Measurements from ENCODE around the gene EBPL.

EBPL gene

DNA sequence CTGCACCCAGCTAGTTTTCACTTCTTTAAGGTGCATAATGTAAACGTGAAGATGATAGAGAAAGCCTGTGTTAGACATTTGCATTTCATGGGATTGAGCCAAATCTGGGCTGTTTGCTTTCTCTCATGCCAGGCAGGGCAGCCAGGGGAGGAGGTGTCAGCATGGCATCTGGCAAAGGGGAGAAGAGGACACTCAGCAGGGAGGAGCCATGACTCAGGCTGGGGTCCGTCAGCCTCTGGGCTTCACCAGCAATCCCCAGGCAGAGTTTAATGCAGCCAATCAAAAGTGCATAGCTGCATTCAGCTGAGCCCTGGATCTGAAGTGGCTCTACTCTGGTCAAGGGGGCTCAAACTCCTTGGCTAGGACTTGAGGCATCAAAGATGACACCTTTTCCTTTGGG is 23.5 kb downstream of the EBPL start:
- H3K27me3 ChIP-seq (ENCODE audit: control insufficient read depth, insufficient read depth, low read length) = no peaks in the 10 kb centered on the region
- H3K9ac ChIP-seq (ENCODE audit: low read depth, low read length) = no peak overlapping the region
- H3K9me3 ChIP-seq (ENCODE audit: control insufficient read depth, insufficient read depth, low read length) = no peaks in the 10 kb centered on the region
- H3K4me1 ChIP-seq (ENCODE audit: control insufficient read depth, insufficient read depth, low read length) = no peaks in the 10 kb centered on the region
- peaks cover 15% of the 10 kb centered on the region for H3K36me3 ChIP-seq (ENCODE audit: control insufficient read depth, insufficient read depth, low read length)
- no peak overlapping the region for H3K4me3 ChIP-seq (ENCODE audit: low read depth, low read length)

DNA sequence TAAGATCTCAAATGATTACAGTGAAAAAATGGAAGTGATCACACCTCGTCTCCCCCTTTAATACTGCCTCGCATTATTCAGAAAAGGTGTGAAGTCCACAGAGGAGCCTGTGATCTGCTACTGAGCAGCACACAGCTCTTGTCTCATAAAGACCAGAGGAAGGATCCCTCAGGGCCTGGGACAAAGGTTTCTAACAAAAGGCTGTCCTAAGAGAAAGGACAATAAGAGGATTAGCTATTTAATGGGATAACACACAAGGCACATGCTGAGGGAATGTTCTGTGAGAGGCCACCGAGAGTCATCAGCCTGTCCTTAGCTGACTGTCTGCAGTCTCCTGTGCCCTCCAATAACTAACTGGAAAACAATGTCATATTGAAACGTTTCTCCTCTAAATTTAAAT is 26.7 kb downstream of the EBPL start:
- Histone ChIP-seq H3K4me1 (ENCODE audit: control insufficient read depth, insufficient read depth, low read length) (no peaks in the 10 kb centered on the region), H3K9me3 (ENCODE audit: control insufficient read depth, insufficient read depth, low read length) (no peaks in the 10 kb centered on the region), H3K4me3 (ENCODE audit: low read depth, low read length) (no peak overlapping the region), H3K9ac (ENCODE audit: low read depth, low read length) (no peak overlapping the region), H3K27me3 (ENCODE audit: control insufficient read depth, insufficient read depth, low read length) (no peaks in the 10 kb centered on the region), H3K36me3 (ENCODE audit: control insufficient read depth, insufficient read depth, low read length) (peaks cover 15% of the 10 kb centered on the region)

DNA sequence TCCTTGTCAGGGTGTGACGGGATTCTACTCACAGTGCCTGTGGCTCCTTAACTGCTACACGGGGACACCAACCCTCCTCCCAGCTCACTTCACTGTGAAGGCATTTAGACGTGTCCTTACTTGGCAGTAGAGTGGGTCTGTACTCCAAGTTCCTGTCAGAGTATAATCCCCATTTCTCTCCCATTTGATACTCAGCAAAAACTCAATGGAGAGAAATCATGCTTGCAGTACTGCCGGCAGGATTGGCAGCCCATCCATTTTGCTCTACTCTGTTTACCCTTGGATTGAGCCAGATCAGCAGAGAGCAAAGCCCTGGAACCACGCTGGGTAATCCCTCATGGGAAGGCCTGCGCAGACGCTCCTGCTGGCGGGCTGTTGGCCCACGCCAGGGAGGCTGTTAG is 34.0 kb downstream of the EBPL start:
- Histone ChIP-seq H3K9me3 (ENCODE audit: control insufficient read depth, insufficient read depth, low read length) (no peaks in the 10 kb centered on the region), H3K36me3 (ENCODE audit: control insufficient read depth, insufficient read depth, low read length) (no peaks in the 10 kb centered on the region), H3K4me3 (ENCODE audit: low read depth, low read length) (no peak overlapping the region), H3K4me1 (ENCODE audit: control insufficient read depth, insufficient read depth, low read length) (no peaks in the 10 kb centered on the region), H3K27me3 (ENCODE audit: control insufficient read depth, insufficient read depth, low read length) (no peaks in the 10 kb centered on the region), H3K9ac (ENCODE audit: low read depth, low read length) (no peak overlapping the region)

DNA sequence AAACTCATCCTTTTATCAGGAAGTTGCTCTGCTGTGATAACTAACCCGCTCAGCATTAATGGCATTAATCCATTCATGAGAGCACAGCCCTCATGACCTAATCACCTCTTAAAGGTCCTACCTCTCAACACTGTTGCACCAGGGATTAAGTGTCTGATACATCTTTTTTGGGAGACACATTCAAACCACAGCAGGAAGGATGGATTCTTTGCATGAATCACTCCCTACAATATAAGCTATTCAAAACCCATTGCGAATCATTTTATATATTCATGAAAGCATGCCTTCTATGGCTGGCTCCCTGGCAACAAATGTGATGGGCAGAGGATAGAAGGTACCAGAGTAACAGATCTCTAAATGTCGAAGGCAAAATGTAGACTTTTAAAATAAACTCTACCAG is 35.4 kb downstream of the EBPL start:
- no peaks in the 10 kb centered on the region for H3K4me1 ChIP-seq (ENCODE audit: control insufficient read depth, insufficient read depth, low read length)
- H3K36me3 ChIP-seq (ENCODE audit: control insufficient read depth, insufficient read depth, low read length) = no peaks in the 10 kb centered on the region
- H3K4me3 ChIP-seq (ENCODE audit: low read depth, low read length) = no peak overlapping the region
- H3K27me3 ChIP-seq (ENCODE audit: control insufficient read depth, insufficient read depth, low read length) = no peaks in the 10 kb centered on the region
- no peaks in the 10 kb centered on the region for H3K9me3 ChIP-seq (ENCODE audit: control insufficient read depth, insufficient read depth, low read length)
- H3K9ac ChIP-seq (ENCODE audit: low read depth, low read length) = no peak overlapping the region

DNA sequence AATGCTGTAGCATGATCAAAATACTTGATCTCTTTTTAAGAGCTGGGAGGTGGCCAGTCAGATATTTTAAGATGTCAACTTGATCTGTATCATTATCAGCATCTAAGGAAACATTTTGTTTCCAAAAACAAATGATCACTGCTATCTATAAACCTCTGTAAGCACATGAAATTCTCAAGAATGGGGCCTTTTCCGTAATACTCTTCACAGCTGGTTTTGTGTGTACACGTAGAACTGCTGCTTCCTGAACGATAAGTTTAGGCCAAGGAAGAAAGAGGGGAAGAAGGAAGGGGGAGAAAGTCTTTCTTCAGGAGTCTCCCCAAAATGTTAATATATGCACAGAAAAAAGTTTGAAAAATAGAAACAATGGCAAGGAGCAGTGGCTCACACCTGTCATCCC is 37.3 kb downstream of the EBPL start:
- H3K9ac ChIP-seq (ENCODE audit: low read depth, low read length) = no peak overlapping the region
- H3K36me3 ChIP-seq (ENCODE audit: control insufficient read depth, insufficient read depth, low read length) = no peaks in the 10 kb centered on the region
- H3K27me3 ChIP-seq (ENCODE audit: control insufficient read depth, insufficient read depth, low read length) = no peaks in the 10 kb centered on the region
- no peaks in the 10 kb centered on the region for H3K4me1 ChIP-seq (ENCODE audit: control insufficient read depth, insufficient read depth, low read length)
- H3K9me3 ChIP-seq (ENCODE audit: control insufficient read depth, insufficient read depth, low read length) = no peaks in the 10 kb centered on the region
- H3K4me3 ChIP-seq (ENCODE audit: low read depth, low read length) = no peak overlapping the region

DNA sequence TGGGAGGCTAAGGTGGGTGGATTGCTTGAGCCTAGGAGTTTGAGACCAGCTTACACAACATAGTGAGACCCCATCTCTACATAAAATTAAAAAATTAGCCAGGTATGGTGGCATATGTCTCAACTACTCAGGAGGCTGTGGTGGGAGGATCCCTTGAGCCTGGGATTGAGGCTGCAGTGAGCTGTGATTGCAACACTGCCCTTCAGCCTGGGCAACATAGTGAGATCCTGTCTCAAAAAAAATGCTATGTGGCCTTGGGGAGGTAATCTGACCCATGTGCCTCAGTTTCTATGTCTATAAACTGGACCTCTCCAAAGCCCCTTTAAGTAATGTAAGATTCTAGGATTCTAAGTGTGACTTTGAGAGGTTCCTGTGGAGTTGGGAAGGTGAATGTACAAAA is 37.8 kb downstream of the EBPL start:
- H3K27me3 ChIP-seq (ENCODE audit: control insufficient read depth, insufficient read depth, low read length) = no peaks in the 10 kb centered on the region

DNA sequence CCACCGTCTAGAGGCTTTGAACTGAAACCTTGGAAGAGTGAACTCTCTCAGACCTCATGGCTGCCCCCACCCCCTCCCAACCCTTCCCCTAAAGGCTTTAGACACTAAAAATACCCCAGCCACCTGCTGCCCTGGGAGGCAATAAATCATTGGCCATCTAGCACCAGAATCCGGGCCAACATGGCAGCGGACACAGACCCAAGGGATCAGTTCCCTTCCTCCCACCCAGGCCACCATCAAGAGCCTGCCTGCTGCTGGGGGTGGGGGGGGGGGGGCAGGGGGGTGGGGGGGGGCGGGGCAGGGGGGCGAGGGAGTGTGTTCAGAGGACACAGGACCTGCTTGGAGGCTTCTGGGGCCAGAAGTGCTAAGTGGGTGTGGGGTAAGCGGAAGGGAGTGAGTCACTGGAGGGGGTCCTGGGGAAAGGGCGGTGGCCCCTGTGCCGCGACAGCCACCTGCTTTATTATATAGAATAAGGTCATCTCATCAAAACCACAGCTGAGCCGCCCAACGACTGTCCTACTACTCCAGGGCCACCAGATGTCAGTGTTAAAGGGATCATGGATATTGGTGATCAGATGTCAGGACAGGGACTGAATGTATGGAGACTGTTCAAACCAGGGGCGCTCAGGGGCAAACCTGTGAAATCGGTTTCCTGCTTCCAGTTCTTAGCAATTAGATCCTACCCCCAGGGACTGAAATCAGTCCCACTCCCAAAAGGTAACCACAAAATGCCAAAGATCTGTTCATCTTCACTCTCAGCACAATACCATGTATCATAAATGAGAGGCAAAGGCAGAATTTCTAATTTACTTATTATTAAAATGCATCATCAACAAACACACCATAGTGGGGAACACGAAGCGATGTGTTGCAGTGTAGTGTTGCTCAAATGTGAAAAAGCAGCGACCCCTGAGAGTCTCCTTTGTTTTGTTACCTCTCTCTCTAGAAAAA is 38.7 kb downstream of the EBPL start:
- Histone ChIP-seq H3K27me3 (ENCODE audit: control insufficient read depth, insufficient read depth, low read length) (no peaks in the 10 kb centered on the region), H3K9ac (ENCODE audit: low read depth, low read length) (no peak overlapping the region), H3K36me3 (ENCODE audit: control insufficient read depth, insufficient read depth, low read length) (no peaks in the 10 kb centered on the region), H3K4me1 (ENCODE audit: control insufficient read depth, insufficient read depth, low read length) (no peaks in the 10 kb centered on the region), H3K9me3 (ENCODE audit: control insufficient read depth, insufficient read depth, low read length) (no peaks in the 10 kb centered on the region), H3K4me3 (ENCODE audit: low read depth, low read length) (no peak overlapping the region)

More for the DNA sequence above, 37.8 kb downstream of the EBPL start:
- Histone ChIP-seq H3K4me1 (ENCODE audit: control insufficient read depth, insufficient read depth, low read length) (no peaks in the 10 kb centered on the region), H3K36me3 (ENCODE audit: control insufficient read depth, insufficient read depth, low read length) (no peaks in the 10 kb centered on the region), H3K9me3 (ENCODE audit: control insufficient read depth, insufficient read depth, low read length) (no peaks in the 10 kb centered on the region), H3K4me3 (ENCODE audit: low read depth, low read length) (no peak overlapping the region), H3K9ac (ENCODE audit: low read depth, low read length) (no peak overlapping the region)

DNA sequence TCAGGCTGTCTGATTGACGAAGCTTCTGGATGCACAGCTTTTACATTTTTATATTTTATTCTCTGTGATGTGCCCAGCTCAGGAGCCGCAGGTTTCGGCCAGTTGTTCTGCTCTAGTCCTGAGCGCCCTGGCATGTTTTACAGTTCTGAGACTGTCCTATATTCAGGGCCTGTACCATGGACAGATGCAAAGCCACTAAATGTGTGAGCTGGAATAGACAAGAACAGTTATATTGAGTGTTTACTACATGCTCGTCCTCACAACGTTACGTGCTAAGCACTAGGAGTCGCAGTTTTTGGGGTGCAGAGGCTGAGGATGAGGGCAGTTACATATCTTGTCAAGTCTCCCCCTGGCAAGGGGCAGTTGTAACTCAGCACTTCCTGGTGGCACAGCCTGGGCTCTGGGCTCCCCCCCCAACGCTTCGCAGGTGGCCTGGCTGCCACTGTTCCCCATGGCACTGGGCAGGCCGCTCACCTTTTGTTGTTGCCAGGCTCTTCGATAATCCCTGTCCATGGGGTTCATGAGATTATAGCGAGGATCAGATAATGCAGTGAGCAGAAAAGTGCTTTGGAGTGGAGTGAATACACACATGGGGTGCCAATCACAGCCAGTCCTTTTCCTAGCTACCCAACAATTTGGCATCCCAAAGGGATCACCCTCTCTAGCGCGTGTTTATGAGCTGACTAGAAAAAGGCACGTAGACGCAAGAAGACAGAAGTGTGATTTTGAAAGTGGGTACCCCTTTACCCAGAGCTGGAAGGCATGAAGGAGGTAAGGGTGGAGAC is 39.5 kb downstream of the EBPL start:
- Histone ChIP-seq H3K9ac (ENCODE audit: low read depth, low read length) (no peak overlapping the region), H3K36me3 (ENCODE audit: control insufficient read depth, insufficient read depth, low read length) (no peaks in the 10 kb centered on the region), H3K27me3 (ENCODE audit: control insufficient read depth, insufficient read depth, low read length) (no peaks in the 10 kb centered on the region), H3K4me3 (ENCODE audit: low read depth, low read length) (no peak overlapping the region), H3K4me1 (ENCODE audit: control insufficient read depth, insufficient read depth, low read length) (no peaks in the 10 kb centered on the region), H3K9me3 (ENCODE audit: control insufficient read depth, insufficient read depth, low read length) (no peaks in the 10 kb centered on the region)

DNA sequence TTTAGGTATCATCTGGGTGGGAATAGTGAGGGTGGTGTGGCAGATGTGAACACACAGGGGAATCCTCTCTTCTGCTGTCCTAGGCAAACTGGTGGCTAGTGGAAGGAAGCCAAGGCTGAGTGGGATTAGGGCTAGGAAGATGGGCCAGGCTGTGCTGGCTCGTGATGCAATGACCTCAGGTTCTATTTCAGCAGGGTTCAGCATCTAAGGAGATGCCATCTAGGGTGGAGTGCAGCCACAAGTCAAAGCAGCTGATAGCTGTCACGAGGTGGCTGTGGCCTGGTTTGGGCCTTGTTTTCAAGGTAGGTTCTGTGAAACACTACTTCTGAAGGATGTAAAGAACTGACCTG is 41.3 kb downstream of the EBPL start:
- Histone ChIP-seq H3K4me1 (ENCODE audit: control insufficient read depth, insufficient read depth, low read length) (no peaks in the 10 kb centered on the region), H3K9me3 (ENCODE audit: control insufficient read depth, insufficient read depth, low read length) (no peaks in the 10 kb centered on the region), H3K36me3 (ENCODE audit: control insufficient read depth, insufficient read depth, low read length) (no peaks in the 10 kb centered on the region), H3K4me3 (ENCODE audit: low read depth, low read length) (no peak overlapping the region), H3K9ac (ENCODE audit: low read depth, low read length) (no peak overlapping the region), H3K27me3 (ENCODE audit: control insufficient read depth, insufficient read depth, low read length) (no peaks in the 10 kb centered on the region)

DNA sequence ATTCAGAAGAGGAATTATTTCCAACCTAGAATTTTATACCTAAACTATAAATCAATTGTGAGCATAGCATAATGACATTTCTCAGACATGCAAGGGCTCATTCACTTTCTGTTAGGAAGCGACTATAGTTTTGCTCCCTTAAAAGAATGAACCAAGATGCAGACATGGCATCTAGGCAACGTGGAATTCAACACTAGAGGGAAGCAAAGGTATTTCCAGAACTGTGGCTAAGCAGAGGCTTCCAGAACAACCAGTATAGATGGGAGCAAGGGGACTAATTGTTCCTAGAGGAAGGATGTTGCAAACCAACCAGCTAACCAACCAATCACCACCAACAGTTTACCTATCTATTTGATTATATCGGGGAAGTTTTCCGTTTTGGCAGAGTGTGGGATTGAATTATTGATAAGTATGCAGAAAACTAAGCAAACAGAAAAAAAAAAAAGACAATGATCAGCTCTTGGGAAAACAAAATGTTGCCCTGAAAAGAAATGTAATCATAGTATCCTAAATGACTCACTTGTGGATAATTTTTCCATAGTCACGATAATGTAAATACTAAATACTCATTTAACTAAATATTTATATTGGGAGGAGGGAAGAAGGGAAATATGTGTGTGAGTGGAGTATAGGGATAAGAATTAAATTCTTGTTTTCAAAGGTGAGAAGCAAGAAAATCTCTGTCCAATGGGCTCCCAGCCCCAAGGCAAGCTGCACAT is 41.9 kb downstream of the EBPL start:
- no peak overlapping the region for H3K9ac ChIP-seq (ENCODE audit: low read depth, low read length)
- no peaks in the 10 kb centered on the region for H3K9me3 ChIP-seq (ENCODE audit: control insufficient read depth, insufficient read depth, low read length)
- H3K27me3 ChIP-seq (ENCODE audit: control insufficient read depth, insufficient read depth, low read length) = no peaks in the 10 kb centered on the region
- H3K4me1 ChIP-seq (ENCODE audit: control insufficient read depth, insufficient read depth, low read length) = no peaks in the 10 kb centered on the region
- H3K36me3 ChIP-seq (ENCODE audit: control insufficient read depth, insufficient read depth, low read length) = no peaks in the 10 kb centered on the region
- H3K4me3 ChIP-seq (ENCODE audit: low read depth, low read length) = no peak overlapping the region

DNA sequence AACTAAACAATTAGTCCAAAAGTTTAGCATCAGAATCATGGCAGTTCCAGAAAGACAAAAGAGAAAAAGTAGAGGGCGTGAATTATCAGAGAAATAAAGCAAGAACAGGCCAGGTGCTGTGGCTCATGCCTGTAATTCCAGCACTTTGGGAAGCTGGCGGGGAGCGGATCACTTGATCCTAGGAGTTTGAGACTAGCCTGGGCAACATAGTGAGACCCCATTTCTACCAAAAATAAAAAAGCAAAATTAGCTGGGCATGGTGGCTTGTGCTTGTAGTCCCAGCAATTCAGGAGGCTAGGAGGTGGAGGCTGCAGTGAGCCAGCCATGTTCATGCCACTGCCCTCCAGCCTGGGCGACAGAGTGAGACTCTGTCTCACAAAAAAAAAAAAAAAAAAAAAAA is 44.6 kb downstream of the EBPL start:
- Histone ChIP-seq H3K4me1 (ENCODE audit: control insufficient read depth, insufficient read depth, low read length) (no peaks in the 10 kb centered on the region), H3K9ac (ENCODE audit: low read depth, low read length) (no peak overlapping the region), H3K36me3 (ENCODE audit: control insufficient read depth, insufficient read depth, low read length) (no peaks in the 10 kb centered on the region), H3K27me3 (ENCODE audit: control insufficient read depth, insufficient read depth, low read length) (no peaks in the 10 kb centered on the region), H3K4me3 (ENCODE audit: low read depth, low read length) (no peak overlapping the region), H3K9me3 (ENCODE audit: control insufficient read depth, insufficient read depth, low read length) (no peaks in the 10 kb centered on the region)
